GM18519 (cell line): Measurements from ENCODE around the gene KDM7A.

Source experiments
- ATAC-seq: cut with Tn5 transposase; IDR thresholded peaks from one replicate; pipeline ENCODE4 v1.9.1; 2021; ENCODE audit warnings: mild to moderate bottlenecking, moderate library complexity; ENCODE audit not compliant: unreplicated experiment, low FRiP score

Gene KDM7A

DNA sequence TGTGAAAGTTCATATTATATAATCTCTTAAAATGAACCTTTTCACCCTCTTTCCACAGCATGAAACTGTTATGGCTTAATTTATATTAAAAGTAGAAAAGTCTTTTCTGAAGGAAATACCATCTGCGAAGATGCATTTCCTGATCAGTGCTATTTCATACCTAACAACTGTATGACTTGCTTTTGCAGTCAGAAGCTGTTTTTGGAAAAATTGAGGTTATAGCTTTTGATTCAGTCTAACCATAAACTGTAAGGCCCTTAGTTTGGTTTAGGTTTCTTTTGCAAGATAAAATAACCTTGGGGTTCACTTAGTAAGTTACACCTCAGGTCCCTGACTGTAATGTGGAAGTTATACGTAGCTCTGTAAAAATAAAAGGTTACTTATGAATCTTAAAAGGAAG, 91.3 kb downstream of the KDM7A start:
- ATAC-seq: no peak

DNA sequence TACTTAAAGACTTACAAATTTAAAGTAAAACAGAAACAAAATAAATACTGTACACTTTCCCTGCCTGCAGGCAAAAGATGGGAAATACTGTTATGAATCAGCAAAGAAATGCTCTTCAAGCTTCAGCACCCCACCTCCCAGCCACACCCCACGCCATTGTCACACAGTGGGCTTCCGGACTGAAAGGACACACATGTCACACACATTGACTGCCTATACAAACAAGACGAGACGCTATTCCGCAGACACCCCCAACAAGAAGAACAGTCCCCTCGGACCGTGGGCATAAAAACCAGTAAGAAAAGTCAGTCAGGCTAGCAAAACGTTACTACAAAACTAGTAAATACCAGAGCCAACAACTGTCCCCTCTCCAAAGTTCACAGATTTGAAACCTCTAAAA, 91.8 kb downstream of the KDM7A start:
- peak; percentile 85 for ATAC-seq

DNA sequence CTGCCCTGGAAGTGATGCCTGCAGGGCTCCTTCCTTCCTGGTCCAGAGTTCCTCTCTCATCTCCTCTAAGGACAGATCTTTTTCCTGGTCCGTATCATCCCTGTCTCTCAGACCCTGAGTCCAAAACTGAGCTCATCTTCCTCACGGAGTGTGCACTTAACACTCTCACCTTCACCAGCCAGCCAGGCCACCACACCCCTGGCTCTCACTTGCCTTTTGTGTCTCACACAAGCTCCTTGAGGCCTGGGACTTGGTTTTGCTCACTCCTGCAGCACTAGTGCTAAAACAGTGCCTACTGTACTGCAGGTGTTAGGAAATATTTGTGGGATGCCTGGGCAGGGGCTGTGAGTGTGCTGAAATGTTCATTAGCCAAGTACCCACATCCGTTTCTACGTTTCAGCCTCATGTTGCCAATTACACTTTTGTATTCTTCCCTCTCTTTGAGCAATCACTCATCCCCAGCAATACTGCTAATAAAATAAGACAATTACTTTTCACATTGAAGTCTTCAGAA, 92.6 kb downstream of the KDM7A start:
- ATAC-seq: no peak

DNA sequence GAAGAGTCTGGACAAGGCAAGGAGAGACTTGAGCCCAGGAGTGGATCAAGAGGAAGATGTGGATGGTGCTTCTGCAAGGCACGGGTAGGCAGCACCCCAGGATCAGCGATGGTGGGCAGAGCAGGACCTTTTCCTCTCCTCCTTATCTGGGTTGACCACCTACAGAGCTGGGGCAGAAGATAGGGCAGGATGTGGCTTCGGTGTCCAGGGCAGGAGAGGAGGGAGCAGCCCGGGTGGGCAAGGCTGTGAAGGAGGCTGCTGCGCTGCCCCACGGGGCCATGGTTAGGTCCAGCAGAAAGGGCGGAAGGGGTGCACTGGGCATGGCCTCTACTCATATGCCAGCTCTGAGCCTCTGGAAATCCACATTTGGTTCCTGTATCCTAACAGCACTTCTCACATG, 94.0 kb downstream of the KDM7A start:
- no peak for ATAC-seq

DNA sequence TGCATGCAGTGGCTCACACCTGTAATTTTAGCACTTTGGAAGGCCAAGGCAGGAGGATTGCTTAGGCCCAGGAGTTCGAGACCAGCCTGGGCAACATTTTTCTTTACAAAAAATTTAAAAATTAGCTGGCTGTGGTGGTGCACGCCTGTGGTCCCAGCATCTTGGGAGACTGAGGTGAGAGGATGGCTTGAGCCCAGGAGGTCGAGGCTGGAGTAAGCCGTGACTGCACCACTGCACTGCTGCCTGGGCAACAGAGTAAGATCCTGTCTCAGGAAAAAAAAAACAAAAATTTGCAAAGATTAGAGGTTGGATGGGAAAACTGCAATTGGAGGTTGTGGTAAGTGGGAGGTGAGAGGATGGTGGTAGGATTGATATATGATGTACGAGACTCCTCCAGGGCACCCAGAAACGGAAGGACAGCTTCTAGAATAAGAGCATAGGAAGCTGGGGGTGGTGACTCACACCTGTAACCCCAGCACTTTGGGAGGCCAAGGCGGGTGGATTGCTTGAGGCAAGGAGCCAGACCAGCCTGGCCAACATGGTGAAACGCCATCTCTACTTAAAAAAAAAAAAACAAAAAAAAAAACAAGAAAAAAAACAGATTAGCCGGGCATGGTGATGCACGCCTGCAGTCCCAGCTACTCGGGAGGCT, 94.9 kb downstream of the KDM7A start:
- ATAC-seq: no peak

DNA sequence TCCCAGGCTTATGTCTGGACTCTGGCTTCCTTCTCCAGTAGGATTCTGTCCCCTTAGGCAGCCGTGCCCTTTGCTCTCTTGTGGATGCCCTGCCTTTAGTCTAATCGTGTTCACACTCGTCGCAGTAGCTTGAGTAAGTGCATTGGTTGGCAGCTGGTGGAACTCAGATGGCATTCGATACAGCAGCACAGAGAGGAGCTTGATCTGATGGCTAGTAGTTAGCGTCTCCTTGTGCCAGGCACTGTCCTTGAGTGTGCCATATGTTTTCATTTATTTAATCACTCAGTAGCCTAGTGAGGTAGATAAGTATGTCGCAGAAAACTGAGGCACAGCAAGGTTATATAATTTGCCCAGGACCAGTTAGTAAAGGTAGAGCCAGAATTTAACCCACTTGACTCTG, 95.9 kb downstream of the KDM7A start:
- ATAC-seq: no peak

DNA sequence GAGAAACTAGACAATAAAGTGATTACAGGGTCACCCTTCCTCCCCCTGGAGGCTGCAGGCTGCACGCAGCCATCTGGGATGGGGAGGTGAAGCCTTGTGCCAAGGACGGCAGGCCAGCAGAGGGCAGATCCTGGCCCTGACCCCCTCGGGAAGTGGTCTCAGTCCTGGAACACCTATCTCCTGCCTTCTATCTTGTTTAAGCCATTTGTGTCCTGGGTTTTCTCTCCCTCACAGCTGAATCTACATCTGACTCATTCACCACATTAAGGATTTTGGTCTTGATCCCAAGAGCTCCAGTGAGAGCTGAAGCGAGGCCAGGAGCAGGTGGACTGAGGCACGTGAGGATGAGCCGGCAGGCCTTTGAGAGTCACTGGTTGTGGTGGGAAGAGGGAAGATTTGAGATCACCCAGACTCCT, 97.7 kb downstream of the KDM7A start:
- ATAC-seq: no peak

DNA sequence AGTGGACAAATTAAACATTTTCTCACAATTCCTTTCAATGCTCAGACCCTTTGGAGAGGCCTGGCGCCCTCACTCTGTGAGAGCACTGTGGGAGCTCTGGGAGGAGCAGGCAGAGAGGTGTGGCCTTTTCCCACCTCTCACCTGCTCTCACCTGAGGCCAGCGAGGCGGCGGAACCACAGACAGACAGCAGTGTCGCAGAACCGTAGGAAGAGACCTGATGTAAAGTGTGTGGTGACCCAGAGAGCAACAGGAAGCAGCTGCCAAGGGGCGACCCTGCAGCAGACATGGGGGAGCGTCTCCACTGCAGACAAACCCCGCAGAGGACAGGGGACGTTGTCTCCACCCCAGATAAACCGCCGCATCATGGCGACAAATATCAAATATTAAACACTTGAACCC, 98.4 kb downstream of the KDM7A start:
- ATAC-seq: no peak

DNA sequence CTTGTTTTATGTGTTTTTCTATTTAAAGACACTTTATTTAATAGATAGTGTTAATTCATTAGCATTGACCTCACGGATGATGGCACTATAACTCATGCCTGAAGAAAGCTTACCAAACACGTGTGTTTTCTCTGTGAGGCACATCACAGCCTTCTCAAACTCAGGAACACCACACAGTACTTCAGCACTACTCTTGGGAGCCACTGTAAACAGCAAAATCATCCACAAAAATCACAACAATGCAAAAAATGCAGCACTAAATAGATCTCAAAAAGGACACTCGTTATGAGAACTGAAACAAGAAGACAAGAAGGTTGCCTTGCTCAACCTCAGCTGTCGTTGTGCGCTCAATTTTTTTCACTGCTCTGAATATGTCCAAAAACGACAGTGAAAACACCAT, 102.0 kb downstream of the KDM7A start:
- ATAC-seq: no peak

DNA sequence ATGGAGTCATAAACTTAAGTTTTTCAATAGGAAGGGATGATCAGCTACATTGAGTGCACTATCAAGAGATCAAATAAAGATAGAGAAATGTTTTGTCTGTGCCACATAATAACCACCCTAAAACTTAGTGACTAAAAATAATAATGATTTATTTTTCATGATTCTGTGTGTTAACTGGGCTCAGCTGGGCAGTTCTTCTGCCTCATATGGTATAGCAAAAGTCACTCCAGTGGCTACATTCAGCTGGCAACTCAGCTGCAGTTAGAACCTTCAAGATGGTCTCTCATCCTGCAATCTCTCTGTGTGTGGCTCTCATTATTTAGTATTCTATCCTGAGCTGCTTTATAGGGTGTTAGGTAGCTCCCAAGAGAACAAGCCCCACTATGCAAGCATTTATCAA, 106.2 kb downstream of the KDM7A start:
- no peak for ATAC-seq

DNA sequence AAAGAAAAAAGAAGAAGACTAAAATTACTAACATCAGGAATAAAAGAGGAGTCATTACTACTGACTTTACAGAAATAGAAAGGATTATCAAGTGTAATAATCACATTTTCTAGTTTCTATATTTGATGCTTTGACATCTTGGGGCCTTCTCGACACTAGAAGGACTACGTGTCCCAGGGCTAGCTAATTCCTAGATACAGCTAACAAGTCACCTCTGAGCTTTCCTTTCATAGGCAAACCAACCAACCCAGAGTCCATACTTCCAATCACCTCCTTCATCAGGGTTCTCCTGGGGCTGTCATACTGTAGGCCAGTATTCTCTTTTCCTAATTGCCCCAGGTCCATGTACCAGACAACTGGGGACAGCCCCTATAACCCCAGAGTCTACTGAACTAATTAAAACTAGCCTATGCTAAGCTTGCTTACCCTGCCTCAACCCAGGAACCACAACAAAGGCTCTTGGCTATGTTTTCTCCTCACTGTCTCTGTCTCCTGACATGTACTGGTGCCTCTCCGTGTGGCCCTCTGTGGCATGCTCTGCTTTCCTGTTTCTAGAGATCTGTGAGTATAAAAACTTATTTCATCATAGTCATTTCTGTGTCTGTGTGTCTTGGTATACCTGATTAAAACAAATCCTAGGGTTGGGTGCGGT, 107.4 kb downstream of the KDM7A start:
- no peak for ATAC-seq

DNA sequence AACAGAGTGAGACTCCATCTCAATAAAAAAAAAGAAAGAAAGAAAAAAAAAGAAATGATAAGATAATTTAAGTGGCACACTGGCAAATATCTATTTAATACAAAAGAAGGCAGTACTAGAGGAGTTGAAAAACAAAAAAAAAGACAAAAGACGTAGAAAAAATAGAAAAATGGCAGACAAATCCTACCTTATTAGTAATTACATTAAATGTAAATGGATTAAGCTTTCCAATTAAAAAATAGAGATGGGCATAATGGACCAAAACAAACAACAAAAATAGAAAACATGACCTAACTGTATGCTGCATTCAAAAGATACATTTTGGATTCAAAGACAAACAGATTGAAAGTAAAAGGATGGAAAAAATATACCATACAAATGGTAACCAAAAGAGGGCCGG, 108.8 kb downstream of the KDM7A start:
- no peak for ATAC-seq

DNA sequence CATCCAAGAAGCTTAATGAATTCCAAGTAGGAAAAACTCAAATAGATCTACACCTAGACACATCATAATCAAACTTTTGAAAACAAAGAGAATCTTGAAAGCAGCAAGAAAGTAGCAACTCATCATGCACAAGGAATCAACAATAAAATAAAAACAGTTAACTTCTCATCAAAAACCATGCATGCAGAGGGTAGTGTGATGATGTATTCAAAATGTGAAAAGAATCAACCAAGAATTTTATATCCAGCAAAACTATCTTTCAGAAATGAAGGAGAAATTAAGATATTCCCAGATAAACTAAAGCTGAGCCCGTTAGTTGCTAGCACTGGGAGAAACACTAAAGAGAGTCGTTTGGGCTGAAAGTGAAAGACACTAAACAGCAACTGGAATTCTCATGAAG, 109.7 kb downstream of the KDM7A start:
- ATAC-seq: no peak

DNA sequence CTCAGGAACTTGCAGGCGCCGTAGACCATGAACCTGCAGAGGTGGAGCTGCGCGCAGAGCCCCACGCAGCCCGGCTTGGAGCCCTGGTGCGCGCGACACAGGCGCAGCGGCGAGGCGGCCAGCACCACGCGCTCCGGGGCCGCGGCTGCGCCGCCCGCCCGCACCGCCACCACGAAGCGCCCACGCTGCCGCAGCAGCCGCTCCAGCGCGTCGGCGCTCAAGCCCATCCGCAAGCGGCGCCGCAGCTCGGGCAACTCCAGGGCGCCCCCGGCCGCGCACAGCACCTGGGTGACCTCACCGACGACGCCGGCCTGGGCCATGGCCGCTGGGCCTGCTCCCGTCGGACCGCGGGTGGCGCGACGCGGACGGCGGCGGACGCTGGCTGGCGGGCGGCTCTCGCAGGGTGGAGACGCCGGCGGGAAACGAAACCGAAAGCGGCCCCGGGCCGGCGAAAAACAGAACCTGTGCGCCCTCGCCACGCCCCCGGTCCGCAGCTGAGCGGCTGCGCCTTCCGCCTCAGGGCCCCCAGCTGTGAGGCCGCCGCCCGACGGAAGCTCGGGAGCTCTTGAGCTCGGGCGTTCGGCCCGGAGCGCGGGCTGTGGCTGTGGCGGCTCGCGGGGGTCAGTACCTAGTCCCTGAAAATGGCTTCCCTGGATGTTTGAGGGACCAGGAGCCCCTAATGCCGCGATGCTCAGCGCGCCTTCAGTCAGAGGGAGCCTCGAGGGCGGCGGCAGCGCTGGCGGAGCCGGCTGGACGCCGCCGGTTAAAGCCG, 114.1 kb downstream of the KDM7A start, which contains the start of gene PARP12:
PARP12 (minus strand) TSS at position 424 of the 772 bp plus-strand sequence; CDS start at position 320, 104 bp downstream.
- ATAC-seq: peak; percentile 81

DNA sequence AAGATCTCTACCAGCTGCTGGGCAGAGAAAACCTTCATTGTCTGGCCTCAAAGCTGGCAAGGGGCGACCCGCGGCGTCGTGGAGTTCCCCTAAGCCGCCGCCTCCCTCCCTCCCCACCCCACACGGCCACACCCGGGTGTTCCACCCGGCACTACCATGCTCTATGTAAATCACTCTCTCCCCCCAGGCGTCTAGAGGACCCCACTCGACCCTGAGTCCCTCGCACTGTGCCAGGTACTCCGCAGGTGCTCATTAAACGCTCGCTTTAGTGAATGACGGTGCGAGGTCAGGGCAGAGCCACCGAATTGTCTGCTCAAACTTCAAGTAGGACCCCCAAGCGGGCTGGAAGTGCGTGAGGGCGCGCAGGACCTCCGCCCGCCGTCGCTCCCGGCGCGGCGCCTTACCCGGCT, 114.7 kb downstream of the KDM7A start:
- peak; percentile 11 for ATAC-seq

DNA sequence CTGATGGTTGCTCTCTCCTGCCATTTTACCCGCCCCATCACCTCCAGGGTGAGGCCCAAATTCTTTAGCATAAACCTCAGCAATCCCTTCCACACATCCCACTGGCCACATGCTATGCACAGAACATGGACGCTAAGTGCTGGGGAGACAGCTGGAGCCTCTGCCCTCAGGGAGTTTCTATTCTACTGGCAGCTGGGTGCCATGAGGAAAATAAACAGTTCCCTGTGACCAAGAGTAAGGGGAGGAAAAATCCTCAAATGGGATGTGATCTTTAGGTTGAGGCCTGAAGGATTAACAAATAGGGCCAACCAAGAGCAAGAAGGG, 115.2 kb downstream of the KDM7A start:
- ATAC-seq: no peak

DNA sequence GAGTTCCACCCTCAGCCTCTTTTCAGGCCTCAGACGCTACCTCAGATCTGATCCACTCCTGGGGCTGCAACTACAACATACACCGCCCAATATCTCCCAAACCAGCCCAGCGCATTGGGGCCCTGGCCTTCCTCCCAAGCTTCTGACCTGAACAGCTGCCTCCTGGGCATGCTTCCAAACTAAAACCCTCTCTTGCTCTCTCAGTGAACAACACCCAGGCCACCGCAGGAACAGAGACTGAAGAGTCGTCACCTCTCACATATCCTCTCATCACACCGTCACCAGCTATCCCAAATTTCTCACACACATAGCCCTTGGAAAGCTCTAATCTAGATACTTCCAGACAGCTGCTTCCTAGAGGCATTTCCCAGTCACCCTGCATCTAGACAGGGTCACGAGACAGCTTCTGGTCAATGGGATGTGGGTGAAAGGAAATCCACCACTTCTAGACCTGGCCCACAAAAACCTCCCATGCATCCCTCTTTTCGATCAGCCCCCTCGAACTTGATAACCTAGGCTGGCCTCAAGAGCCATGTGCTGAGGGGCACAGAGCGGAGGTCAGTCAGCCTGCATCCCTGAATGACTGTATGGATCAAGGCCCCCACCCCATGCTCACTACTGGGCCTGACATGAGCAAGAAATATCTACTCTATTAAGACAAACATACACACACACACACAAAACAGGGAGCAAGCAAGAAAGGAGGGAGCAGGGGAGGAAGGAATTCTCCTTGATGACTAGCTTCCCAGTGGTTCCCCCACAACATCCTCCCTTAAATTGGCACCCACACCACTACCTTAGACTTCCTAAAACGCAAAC, 115.8 kb downstream of the KDM7A start:
- no peak for ATAC-seq

DNA sequence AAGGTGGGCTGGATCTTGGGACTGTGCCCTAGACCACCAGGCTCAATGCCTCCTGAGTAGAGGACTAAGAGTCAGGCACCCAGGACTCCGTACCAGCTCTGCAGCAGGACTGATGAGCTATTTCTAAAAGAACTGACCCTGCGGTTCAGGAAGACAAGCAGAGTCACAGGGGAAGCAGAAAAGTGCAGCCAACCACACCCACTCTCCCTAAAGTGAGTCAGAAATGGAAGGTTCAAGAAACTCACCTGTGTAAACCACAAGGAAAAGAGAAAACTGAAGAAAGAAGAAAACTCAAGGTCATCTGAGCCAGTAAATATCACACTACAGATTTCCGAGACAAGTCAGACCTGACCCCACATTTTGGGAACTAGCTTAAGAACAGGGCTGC, 116.5 kb downstream of the KDM7A start:
- no peak for ATAC-seq

DNA sequence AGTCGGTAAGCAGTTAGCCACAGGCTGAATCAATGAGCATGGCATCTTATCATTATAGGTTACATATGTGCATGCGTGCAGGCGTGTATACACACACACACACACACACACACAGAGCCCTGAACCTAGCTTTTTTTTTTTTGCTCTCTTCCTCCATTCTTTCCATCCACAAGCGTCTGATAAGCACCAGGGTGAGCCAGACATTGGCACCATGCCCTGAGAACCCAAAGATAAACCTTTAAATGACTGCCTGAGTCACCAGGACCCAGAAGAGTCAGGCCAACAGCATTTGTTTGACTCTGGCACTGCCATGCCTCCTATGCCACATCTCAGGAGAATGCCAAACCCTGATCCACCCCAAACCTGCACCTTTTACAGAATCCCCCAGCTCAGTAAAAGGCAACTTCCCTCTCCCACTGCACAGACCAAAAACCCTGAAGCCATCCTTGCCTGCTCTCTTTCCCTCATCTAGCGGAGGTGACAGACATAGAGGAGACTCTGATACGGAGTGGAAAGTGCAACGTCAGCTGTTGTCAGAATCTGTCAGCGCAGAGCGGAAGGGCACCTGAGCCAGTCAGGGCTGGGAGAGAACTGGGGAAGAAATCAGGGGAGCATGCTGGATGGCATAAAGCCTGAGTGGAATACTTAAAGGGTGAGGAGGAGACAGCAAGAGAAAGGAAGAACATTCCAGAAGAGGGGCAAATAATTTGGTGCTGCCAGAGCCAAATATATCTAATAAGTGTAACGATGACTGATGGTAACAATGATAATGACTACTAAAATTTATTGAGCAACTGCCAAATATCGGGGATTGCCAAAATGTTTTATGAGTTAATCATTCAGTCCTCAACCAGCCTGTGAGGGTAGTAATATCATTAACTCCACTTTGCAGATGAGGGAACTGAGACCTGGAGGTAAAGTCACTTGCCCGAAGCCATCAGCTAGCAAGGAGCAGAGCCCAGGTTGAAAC, 117.2 kb downstream of the KDM7A start:
- ATAC-seq: no peak

DNA sequence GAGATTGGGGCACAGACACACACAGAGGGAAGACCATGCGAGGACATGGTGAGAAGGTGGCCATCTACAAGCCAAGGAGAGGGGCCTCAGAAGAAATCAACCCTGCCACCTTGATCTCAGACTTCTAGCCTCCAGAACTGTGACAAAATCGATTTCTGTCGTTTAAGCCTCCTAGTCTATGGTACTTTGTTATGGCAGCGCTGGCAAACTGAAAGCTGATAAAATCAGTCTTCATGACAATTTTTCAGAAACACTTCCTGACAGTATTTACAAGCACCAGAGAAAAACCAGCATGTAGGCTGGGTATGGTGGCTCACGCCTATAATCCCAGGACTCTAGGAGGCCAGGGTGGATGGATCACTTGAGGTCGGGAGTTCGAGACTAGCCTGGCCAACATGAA, 118.3 kb downstream of the KDM7A start:
- ATAC-seq: no peak
